M059J (cell line): ENCODE data around the gene SETD3. TPM values are rescaled to one million over a fixed set of nuclear protein-coding genes. Genes with fewer than 3 reads are reported as not detected.

ENCODE experiments used
- DNase-seq: peaks from one replicate; pipeline ENCODE4 v3.0.0-alpha.2; 2012; ENCODE audit warnings: low read depth
- total RNA-seq: library from RNA; depleted of rRNA; stranded (reverse); fragments of >200 nt; shearing (Covaris generic); gene quantifications from 2 replicates; pipeline ENCODE4 v1.2.3, GENCODE V29; 2014

Gene SETD3
- total RNA-seq, 1 experiment from 2014 or later = 41.5 TPM

- DNase-seq = no peak
Measured at GRCh38 chr14:99394602-99395156, 86.0 kb downstream of the SETD3 start.

- DNase-seq = peak; percentile 15
Measured at GRCh38 chr14:99393059-99393655, 87.5 kb downstream of the SETD3 start.

- DNase-seq = no peak
Measured at GRCh38 chr14:99391671-99392070, 89.0 kb downstream of the SETD3 start.

- peak; percentile 38 for DNase-seq
Measured at GRCh38 chr14:99389174-99389826, 91.4 kb downstream of the SETD3 start.

- DNase-seq = no peak
Measured at GRCh38 chr14:99388286-99388685, 92.4 kb downstream of the SETD3 start.

GRCh38 chr14:99387880-99388279 lies 92.8 kb downstream of the SETD3 start:
- no peak for DNase-seq

- DNase-seq = no peak
Measured at GRCh38 chr14:99384450-99385417, 95.9 kb downstream of the SETD3 start.

GRCh38 chr14:99383472-99384449 lies 96.9 kb downstream of the SETD3 start:
- DNase-seq = no peak

GRCh38 chr14:99382781-99383471 lies 97.7 kb downstream of the SETD3 start:
- DNase-seq = peak; percentile 87

GRCh38 chr14:99382071-99382470 lies 98.6 kb downstream of the SETD3 start:
- no peak for DNase-seq

- DNase-seq = no peak
Measured at GRCh38 chr14:99381688-99382060, 99.0 kb downstream of the SETD3 start.

GRCh38 chr14:99380991-99381687 lies 99.5 kb downstream of the SETD3 start:
- no peak for DNase-seq

GRCh38 chr14:99380402-99380801 lies 100.3 kb downstream of the SETD3 start:
- no peak for DNase-seq

- DNase-seq = peak; percentile 69
Measured at GRCh38 chr14:99378782-99379214, 101.9 kb downstream of the SETD3 start.

- DNase-seq = no peak
Measured at GRCh38 chr14:99377951-99378350, 102.7 kb downstream of the SETD3 start.

GRCh38 chr14:99374964-99375363 lies 105.7 kb downstream of the SETD3 start:
- no peak for DNase-seq

- no peak for DNase-seq
Measured at GRCh38 chr14:99363616-99364290, 116.9 kb downstream of the SETD3 start.

GRCh38 chr14:99363051-99363450 lies 117.6 kb downstream of the SETD3 start:
- DNase-seq = no peak

GRCh38 chr14:99361596-99362215 lies 119.0 kb downstream of the SETD3 start:
- DNase-seq = no peak
